Colonic mucosa (tissue), 4 donors: ENCODE measurements around the gene ALPK3. TPM values are rescaled to one million over a fixed set of nuclear protein-coding genes. Genes with fewer than 3 reads are reported as not detected.

Experiments used
- DNase-seq: peaks from one replicate; pipeline ENCODE4 v3.0.0-alpha.2; 2020
- H3K27ac ChIP-seq: fragments of 200-600 bp; one replicate; pipeline ENCODE4 v1.8.0; 2021
- H3K27me3 ChIP-seq: fragments of 200-600 bp; one replicate; pipeline ENCODE4 v1.8.0; 2021
- H3K36me3 ChIP-seq: fragments of 200-600 bp; one replicate; pipeline ENCODE4 v1.8.0; 2021
- H3K4me1 ChIP-seq: fragments of 200-600 bp; one replicate; pipeline ENCODE4 v1.8.0; 2021; ENCODE audit warnings: mild to moderate bottlenecking
- H3K4me3 ChIP-seq: fragments of 200-600 bp; one replicate; pipeline ENCODE4 v1.8.0; 2021
- H3K9ac ChIP-seq, 2 donors: one replicate each; pipeline ENCODE4 v1.7.0; 2013; ENCODE audit warnings: control low read depth in 2 of 2, low read depth in 2 of 2, low read length in 2 of 2
- H3K9me3 ChIP-seq: fragments of 200-600 bp; one replicate; pipeline ENCODE4 v1.8.0; 2021
- intact Hi-C: fragments of 100-400 bp; cut with DNase I; formaldehyde crosslinking; loops from one replicate; pipeline ENCODE4 v1.14.1; 2022
- total RNA-seq, 2 donors: library from RNA; stranded (reverse); fragmentation: NEBNext Ultra II Directional in 1 of 2; extraction: Animal tissue kit (Norgen Biotek cat#: 25700) in 1 of 2; gene quantifications; one replicate each; pipeline ENCODE4 v1.2.1, GENCODE V29; 2021
- TF ChIP-seq, protein P1 (sequence below): fragments of 200-600 bp; IDR thresholded peaks from one replicate; pipeline ENCODE4 v1.8.0; 2022; ENCODE audit warnings: antibody characterized with exemption, mild to moderate bottlenecking
- donor health status: healthy.
- donor health status: DM: no; HTN: no; CAD: no.
- donor health status: DM: no; HTN: no; CAD: no.

The ALPK3 gene
- total RNA-seq, 2 donors from 2014 or later, result 0.74 to 2.4 TPM

DNA sequence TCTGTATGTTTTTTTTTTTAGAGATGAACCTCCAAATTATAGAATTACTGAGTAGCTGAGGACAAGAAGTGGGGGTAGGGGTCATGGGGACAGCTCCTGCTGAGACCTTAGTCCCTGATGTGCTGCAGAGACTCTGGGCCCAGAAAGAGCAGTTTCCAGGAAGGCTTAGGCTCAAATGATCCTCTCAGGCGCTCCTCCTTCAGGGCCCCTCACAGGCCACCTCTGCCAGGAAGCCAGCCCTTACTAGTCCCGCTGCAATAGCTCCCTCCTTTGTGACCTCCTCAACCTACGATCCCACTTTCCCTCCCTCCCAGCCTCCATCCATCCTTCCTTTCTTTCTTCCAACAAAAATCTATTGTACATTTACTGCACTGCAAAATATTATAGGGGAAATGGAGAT, 91.9 kb downstream of the ALPK3 start:
- Histone ChIP-seq H3K36me3 (no peaks in the 10 kb centered on the region), H3K9ac (no peak overlapping the region), H3K27ac (no peak overlapping the region), H3K9me3 (no peaks in the 10 kb centered on the region), H3K27me3 (no peaks in the 10 kb centered on the region), H3K4me1 (peaks cover 10% of the 10 kb centered on the region), H3K4me3 (no peak overlapping the region)
- DNase-seq, result no peak
- TF ChIP-seq, protein P1, sequence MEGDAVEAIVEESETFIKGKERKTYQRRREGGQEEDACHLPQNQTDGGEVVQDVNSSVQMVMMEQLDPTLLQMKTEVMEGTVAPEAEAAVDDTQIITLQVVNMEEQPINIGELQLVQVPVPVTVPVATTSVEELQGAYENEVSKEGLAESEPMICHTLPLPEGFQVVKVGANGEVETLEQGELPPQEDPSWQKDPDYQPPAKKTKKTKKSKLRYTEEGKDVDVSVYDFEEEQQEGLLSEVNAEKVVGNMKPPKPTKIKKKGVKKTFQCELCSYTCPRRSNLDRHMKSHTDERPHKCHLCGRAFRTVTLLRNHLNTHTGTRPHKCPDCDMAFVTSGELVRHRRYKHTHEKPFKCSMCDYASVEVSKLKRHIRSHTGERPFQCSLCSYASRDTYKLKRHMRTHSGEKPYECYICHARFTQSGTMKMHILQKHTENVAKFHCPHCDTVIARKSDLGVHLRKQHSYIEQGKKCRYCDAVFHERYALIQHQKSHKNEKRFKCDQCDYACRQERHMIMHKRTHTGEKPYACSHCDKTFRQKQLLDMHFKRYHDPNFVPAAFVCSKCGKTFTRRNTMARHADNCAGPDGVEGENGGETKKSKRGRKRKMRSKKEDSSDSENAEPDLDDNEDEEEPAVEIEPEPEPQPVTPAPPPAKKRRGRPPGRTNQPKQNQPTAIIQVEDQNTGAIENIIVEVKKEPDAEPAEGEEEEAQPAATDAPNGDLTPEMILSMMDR, result no peak
- intact Hi-C loops, result no loop called here

DNA sequence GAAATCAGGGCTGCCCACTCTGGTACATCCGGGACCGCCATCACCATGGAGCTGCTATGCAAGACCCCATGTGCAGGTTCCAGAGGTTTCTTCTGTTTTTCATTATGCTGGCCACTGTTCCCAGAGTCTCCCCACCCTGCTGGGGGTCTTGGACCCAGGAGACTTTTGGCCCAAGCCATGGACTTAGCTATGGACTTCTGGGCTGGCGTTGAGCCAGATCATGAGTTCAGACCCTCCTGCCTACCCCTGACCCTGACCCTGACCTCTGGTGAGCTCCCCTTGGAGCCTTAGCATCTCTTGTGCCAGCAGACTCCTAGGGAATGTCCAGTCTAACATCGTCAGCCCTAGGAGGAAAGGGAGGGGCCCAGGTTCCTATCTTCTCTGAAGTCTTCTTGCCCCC, 92.6 kb downstream of the ALPK3 start:
- H3K9me3 ChIP-seq, result no peaks in the 10 kb centered on the region
- no peak overlapping the region for H3K4me3 ChIP-seq
- no peaks in the 10 kb centered on the region for H3K27me3 ChIP-seq
- no peak overlapping the region for H3K27ac ChIP-seq
- TF ChIP-seq, protein P1, result no peak
- H3K36me3 ChIP-seq, result no peaks in the 10 kb centered on the region
- peaks cover 10% of the 10 kb centered on the region for H3K4me1 ChIP-seq
- intact Hi-C loops, result no loop called here
- H3K9ac ChIP-seq, result no peak overlapping the region
- no peak for DNase-seq

DNA sequence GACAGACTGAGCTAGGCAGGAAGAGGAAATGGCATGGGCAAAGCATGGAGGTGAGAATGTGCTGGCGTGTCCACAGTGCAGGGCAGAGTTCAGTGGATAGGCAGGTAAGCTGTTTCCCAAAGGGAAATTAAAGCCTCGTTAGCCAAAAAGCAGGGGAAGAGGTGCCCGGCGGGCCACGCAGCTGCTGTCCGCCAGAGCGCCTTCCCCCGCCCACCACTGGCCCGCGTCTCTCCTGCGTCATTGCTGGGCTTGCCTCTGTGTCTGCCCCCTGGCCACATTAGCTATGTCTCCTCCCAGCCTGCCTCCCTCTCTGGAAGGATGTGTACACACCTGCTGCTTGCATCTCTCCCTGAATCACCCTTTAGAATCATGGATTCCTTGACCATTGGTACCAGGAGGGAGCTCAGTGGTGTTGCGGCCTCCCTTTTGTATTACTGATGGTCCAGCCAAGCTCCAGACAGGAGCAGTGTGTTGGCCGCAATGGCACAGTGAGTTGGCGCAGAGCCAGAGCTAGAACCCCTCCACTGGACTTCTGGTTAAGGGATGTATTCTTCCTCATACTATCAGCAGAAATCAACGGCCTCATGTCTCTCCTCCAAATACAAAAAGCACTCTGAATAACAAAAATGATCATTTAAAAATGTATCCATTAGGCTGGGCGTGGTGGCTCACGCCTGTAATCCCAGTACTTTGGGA, 93.9 kb downstream of the ALPK3 start:
- Histone ChIP-seq H3K4me3 (no peak overlapping the region), H3K36me3 (no peaks in the 10 kb centered on the region), H3K4me1 (peaks cover 10% of the 10 kb centered on the region), H3K27ac (peak overlapping the region; percentile 72), H3K9ac (peak overlapping the region in 1 of 2 donors; percentile 12), H3K27me3 (no peaks in the 10 kb centered on the region), H3K9me3 (no peaks in the 10 kb centered on the region)
- no peak for DNase-seq
- TF ChIP-seq, protein P1, result no peak
- intact Hi-C loops, result no loop called here

DNA sequence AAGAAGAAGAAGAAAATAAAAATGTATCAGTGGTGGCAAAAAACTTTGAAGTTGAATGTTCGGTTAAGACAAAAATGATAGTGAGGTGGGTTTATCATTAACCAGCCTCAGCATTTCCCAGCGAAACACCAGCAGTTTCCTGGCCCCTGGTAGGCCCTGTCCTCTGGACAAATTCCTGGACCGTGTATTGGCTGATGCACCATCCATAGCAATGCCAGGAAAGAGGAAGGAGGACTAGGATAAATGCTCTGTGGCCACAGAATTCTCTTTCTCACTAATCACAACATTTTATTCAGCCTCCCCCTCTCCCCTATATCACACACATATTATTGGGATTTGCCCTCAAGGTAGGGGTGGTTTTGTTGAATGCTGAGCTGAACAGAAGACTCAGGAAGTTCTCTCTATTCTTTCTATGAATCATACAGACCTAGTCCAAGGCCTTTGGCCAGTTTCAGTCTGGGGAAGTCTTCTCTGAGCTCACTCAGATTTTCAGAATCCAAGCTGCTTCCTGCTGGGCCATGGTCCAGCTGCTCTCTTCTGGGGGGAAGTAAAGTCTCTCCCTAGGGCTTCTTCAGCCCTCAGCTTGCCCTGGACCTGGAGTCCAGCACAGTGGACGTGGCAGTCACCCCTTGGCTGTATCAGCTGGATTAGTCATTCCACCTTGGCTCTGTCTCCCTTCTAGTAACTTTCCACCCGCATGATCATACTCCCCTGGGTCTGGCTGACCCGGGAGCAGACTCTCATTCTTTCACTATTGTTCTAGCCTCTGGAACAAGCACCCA, 94.9 kb downstream of the ALPK3 start:
- Histone ChIP-seq H3K4me1 (peaks cover 10% of the 10 kb centered on the region), H3K36me3 (no peaks in the 10 kb centered on the region), H3K9ac (no peak overlapping the region), H3K27ac (peak overlapping the region; percentile 72), H3K27me3 (no peaks in the 10 kb centered on the region), H3K4me3 (no peak overlapping the region), H3K9me3 (no peaks in the 10 kb centered on the region)
- intact Hi-C loops, result no loop called here
- TF ChIP-seq, protein P1, result no peak
- DNase-seq, result peak; percentile 60

DNA sequence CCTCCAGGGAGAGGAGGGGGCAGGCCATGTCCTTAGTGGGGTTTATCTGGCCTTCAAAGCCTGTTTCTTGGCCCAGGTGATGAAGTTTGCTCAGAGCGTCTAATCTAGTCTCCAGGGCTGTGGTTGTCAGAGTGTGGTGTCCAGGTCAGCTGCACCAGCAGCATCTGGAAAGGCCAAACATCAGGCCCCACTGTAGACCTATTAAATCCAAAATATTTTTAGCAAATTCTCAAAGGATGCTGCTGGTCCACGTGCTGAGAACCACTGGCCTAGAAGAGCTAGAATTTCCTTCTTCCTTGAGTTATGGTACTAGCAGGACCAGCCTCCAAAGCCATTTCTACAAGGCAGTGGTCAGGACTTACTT, 96.2 kb downstream of the ALPK3 start:
- peaks cover 10% of the 10 kb centered on the region for H3K4me1 ChIP-seq
- H3K9me3 ChIP-seq, result no peaks in the 10 kb centered on the region
- intact Hi-C loops, result no loop called here
- no peak overlapping the region for H3K9ac ChIP-seq
- TF ChIP-seq, protein P1, result no peak
- DNase-seq, result no peak
- no peak overlapping the region for H3K4me3 ChIP-seq
- H3K36me3 ChIP-seq, result no peaks in the 10 kb centered on the region
- H3K27me3 ChIP-seq, result no peaks in the 10 kb centered on the region
- H3K27ac ChIP-seq, result peak overlapping the region; percentile 27
